Peyer's patch (tissue), 4 donors: ENCODE data around the gene IFITM1.

Source experiments
- CTCF ChIP-seq, 6 experiments: fragments of 450-650 bp in 4 of 6; fragments of 200-600 bp in 2 of 6; sonication (generic) in 1 of 6; IDR thresholded peaks; one replicate each; pipeline ENCODE4 v1.5.1; 2017 to 2019; ENCODE audit warnings: antibody characterized with exemption in 6 of 6, mild to moderate bottlenecking in 3 of 6, moderate library complexity in 1 of 6
- POLR2A ChIP-seq, 2 donors: fragments of 450-650 bp; IDR thresholded peaks; one replicate each; pipeline ENCODE4 v1.5.1; 2017; ENCODE audit warnings: antibody characterized with exemption in 2 of 2, mild to moderate bottlenecking in 2 of 2, moderate library complexity in 2 of 2

DNA sequence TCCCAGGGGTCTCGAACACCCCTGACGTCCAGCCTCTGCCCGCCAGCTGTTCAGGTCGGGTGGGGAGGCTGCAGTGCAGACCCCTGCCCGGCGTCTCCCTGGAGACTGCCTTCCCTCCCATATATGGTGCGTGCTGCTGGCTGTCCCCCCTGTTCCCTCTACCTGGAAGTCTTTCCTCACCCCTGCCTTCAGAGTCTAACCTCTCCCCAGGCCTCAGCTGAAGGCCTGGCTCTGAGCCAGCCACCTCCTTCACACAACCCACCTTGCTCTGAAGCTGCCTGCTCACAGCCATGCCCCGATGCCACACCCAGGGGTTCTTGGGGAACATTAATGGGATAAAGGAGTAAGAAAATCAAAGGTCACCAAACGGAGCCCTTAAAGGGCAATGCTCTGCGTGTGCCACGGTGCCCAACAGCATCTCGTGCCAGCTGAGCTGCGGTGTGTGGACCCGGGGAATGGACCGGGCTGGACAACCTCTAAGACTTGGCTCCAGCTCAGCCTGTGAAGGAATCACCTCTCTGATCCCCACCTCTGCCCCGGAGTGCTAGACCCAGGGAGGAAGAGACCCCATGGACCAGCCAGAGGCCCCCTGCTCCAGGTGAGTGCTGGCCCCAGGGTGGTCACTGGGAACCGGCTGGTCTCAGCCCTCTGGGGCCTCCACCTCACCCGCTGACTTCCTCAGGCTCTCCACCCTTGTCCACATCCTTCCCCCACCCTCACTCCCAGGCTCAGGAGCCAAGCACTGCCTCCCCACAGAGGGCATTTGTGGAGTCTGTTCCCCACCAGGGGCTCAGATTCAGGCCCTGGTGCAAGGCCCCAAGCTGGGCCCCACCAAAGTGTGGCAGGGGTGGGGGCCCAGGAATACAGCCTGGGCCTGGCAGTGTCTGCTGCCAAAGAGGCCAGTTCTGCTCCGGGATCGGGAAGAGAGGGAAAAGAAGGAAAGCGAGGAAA lies 35.6 kb upstream of the IFITM1 start, which contains the start of gene NLRP6:
- no peak for TF ChIP-seq CTCF (IDR thresholded peaks at IDR 0.05)
- peak; percentile 86 to 90 for TF ChIP-seq POLR2A (IDR thresholded peaks at IDR 0.05)
